Fibroblast of skin of right quadriceps (primary cell): ENCODE data around the gene PSMB7.

Experiments
- DNase-seq: peaks from one replicate; pipeline ENCODE4 v3.0.0-alpha.2; 2013

Gene PSMB7

GRCh38 chr9:124415102-124415851, at the start of gene PSMB7:
Gene PSMB7 (minus strand): TSS chr9:124415442. CDS start chr9:124415425, 17 bp downstream.
- peak; percentile 96 for DNase-seq

DNA sequence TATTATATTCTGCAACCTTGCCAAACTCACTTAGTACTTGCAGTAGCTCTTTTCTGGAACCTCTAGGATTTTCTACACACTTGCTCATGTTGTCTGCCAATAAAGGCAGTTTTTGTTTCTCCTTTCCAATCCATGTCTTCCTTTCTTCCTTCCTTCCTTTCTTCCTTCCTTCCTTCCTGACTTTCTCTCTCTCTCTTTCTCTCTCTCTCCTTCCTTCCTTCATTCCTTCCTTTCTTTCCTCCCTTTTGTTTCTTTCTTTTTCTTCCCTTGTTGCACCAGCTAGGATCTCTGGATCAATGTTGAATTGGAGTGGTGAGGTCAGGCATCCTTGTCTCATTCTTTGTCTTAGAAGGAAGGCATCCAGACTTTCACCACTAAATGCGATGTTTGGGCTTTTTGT, 47.5 kb upstream of the PSMB7 start:
- DNase-seq: no peak

DNA sequence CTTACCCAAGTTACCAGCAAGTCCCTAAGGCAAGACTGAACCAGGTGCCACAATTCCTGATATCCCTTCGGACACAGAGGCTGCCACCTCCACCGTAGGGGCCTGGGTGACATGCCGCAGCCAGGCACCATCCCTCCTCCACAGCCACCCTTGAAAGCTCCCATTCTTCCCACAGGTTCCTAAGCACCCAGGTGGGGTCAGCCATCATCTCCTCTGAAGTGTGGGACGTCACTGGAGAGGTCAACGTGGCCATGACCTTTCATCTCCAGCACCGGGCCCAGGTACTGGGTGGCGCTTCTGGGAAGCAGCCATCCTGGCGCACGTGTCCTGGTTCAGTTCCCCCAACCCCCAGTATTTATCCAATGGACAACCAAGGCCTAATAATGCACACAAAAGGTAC, 43.2 kb upstream of the PSMB7 start:
- no peak for DNase-seq

GRCh38 chr9:124457887-124458431, 42.7 kb upstream of the PSMB7 start:
- no peak for DNase-seq

DNA sequence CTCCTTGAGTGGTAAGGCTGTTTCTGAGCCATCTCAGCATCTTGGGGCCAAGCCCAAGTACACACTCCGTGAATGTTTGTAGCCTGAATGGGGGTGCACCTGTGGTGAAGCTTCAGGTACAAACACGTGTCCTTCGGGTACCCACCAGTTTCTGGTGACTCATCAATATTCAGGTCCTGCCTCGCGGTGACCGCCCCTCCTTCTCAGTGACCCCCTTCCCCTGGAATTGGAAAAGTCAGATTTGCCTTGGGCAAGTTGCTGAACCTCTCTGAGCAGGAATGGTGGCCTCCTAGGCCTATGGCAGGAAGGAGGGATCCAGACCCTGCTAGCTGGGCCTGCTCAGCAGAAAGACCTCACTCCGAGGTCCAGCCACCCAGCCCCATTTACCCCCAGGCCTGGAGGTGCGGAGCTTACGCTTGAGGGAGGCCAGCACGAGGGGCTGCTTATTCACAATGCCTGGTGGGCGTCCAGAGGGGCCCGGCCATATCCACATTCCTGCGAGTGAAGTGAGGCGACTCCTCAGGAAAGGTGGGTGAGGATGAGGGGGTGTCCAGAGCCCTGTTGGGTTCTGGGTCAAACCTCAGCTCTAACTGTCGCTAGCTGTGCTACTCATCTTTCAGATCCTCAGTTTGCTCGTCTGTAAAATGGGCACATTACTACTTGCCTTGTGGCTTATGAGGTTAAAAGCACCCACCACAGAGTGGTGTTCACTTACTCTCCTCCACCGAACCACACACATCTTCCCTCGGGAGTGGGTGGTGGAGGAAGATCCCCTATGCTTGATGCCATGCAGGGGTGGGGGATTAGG, 42.0 kb upstream of the PSMB7 start:
- DNase-seq: no peak

- DNase-seq: no peak
Observed at GRCh38 chr9:124456341-124457078, 41.3 kb upstream of the PSMB7 start.

DNA sequence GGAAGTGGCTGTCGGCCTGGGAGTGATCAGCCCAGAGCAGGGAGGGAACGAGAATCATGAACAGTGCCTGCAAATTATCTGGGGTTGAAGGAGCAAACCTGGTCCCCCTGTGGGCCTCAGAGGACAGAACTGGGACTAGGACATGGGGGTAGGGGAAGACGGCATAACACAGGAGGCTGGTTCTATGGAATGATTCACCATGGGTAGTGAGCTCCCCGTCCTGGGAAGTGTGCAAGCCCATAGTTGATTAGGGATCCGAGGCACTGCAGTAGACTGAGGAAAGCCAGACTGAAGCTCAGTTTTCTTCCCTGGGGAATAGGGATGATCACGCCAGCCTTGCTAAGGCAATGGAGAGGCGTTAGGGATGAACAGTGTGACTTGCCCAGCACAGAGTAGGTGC, 40.6 kb upstream of the PSMB7 start:
- DNase-seq: no peak

DNA sequence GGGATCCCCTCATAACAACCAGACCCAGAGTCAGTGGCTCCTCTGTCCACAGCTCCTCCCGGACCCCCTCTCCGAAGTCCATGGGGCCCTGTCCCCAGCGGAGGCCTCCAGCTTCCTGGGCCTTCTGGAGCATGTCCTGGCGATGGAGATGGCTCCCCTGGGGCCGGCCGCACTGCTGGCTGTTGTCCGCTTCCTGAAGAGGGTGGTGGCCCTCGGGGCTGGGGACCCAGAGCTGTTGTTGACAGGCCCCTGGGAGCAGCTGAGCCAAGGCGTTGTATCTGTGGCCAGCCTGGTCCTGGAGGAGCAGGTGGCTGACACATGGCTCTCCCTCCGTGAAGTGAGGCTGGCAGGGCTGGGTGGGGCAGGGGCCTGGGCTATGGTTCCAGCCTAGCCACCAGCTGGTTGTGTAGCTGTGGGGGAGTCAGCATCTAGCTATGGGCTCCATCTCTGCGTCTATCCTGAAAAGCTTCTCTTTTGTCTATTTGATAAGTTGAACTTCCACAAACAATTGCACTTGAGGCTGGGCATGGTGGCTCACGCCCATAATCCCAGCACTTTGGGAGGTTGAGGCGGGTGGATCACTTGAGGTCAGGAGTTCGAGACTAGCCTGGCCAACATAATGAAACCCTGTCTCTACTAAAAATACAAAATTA, 39.7 kb upstream of the PSMB7 start:
- no peak for DNase-seq

DNA sequence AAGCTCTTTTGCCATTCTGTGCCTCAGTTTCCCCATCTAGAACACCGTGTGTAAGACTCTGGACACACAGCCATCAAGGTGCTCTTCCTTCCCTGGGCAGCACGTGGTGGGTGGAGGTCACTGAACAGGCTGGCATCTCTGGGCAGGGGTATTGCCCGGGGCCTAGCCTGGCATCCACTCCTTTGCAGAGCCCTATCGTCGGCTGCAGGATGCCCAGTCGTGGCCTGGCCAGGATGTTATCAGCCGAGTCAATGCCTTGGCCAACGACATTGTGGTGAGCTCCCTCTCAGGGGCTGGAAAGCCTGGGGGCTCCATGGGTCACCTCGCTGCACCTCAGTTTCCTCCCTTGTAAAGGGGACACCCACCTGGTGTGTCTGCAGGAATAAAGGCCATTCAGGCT, 39.1 kb upstream of the PSMB7 start:
- no peak for DNase-seq

DNA sequence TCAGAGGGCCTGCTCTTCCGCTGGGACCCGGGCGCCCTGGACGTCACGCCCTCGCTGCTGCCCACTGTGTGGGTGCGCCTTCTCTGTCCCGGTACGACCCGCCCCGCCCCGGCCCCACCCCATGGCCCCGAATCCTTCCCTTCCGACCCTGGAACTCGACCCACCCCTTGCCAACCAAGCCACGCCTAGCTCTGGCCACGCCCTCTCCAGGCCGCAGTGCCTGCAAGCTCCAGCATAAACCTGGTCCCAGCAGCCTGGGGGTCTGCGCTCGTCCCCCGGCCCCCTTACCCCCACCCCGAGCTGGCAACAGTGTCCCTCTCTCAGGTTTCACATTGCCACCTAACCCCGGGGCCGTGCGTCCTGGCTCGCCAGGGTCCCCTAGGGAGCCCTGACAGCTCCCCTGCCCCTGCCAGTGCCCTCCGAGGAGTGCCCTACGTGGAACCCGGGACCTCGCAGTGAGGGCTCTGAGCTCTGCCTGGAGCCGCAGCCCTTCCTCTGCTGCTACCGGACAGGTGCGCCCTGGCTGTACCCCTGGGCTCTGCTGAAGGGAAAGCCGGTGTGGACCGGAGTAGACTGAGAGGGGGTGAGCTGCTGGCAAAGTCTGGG, 38.4 kb upstream of the PSMB7 start:
- no peak for DNase-seq

GRCh38 chr9:124452841-124453585, 37.8 kb upstream of the PSMB7 start:
- no peak for DNase-seq

GRCh38 chr9:124452326-124452725, 37.1 kb upstream of the PSMB7 start:
- DNase-seq: no peak

- no peak for DNase-seq
Observed at GRCh38 chr9:124450931-124451661, 35.9 kb upstream of the PSMB7 start.

DNA sequence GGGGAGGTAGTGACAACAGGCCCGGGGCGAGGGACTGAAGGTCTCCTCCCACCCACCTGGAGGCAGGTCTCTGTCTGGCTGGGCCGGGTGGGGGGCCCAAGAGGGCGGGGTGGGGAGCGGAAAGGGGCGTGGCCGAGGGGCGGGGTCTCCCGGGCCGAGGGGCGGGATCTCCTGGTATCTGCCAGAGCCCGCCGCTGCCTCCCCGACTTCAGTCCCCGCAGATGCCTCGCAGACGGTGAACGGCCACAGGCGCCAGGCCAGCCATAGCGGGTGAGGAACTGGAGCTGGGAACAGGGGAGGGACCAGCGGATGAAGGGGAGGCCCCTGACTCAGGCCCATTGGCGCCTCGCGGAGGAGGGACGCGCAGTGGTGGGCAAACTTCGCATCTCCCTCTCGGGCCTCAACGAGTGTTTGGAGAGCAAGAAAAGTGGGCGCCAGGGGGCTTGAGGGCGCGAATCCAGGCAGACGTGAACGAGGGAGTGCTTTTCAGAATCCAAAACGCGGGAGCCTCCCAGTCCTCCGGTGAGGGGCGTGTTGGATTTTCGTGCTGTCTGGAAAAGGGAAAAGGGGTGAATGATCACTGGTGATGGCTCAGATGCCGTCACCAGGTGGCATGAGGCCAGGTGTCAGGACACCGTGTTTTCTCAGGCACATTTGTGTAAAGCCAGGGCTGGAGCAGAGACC, 35.1 kb upstream of the PSMB7 start, which contains the start of gene ADGRD2:
Gene ADGRD2 (plus strand): TSS at position 211 of the 684 bp plus-strand sequence. CDS start 1,216 bp downstream, outside the sequence.
- DNase-seq: peak; percentile 26

DNA sequence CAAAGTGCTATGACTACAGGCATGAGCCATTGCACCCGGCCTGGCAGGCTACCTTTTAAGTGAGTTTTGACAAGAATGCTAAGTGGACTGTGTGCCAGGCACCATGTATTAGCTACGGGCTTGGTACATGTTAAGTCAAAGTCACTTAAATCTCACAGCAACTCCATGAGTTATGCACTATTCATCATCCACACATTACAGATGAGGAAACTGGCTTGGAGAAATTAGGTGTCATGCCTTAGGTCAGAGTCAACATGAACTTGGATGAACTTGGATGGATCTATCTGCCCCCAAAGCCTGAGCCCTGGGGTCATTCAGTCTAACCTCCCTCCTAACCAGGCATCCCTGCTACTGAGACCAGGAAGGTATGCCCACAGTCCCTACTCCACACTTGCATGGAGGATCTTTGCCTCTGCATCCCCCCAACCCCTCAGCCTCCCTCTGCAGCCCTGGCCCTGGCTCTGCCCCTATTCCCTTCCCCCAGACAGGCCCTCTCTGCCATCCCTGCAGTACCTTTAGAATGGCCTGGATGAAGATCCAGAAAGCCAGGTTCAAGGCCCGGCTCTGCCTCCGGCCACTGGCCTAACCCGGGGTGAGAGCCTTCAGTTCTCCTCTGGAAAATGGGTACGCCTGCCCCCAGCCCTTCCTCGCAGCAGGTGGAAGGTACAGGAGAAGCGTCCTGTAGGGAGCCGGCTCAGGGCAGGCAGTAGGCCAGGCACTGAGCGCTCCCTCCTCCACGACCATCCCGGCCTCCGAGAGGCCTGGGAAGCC, 34.3 kb upstream of the PSMB7 start:
- no peak for DNase-seq

- no peak for DNase-seq
Observed at GRCh38 chr9:124448019-124448418, 32.8 kb upstream of the PSMB7 start.

DNA sequence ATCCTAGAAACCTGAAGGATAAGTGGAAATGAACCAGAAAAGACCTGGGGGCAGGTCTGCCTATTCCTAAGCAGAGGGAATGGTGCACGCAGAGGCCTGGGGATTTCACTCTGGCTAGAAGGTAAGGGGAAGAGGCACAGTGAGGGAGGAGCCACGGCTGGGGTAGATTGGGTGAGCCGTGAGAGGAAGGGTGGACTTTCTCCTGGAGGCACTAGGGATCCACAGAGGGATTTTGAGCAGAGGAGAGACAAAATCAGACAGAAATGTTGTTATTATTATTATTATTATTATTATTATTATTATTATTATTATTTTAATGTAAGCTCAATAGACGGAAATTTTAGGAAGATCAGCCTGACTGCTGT, 32.0 kb upstream of the PSMB7 start:
- DNase-seq: no peak

DNA sequence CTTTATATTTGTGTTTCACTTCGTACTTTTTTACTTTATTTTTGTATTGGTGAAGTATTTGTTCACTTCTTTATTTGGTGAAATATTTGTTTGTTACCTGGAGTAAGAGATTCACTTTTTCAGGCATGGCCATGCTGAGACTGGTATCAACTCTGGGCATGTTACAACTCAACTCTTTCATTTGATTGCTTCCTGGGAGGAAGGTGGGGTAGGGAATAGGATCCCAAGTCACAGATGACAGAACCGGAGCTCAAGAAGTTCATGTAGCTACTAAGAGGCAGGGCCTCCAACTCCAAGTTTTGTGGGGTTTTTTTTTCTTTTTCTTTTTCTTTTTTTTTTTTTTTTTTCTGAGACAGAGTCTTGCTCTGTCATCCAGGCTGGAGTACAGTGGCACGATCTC, 28.9 kb upstream of the PSMB7 start:
- no peak for DNase-seq

DNA sequence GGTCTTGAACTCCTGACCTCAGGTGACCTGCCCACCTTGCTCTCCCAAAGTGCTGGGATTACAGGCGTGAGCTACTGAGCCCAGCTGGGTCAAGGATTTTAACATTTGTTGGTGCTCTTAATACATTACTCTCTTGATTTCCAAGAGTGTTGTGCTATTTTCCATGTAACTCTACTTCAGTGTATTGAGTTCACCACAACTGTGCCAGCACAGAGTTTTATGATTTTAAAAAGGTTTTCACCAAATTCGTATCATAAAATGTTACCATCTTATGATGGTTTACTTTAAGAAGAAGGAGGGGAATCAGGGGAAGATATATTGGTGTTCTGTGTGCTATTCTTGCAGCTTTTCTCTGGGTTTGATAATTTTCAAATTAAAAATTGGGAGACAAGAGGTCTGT, 28.4 kb upstream of the PSMB7 start:
- no peak for DNase-seq
